ENCODE data around the gene DNHD1. TPM values are rescaled to one million over a fixed set of nuclear protein-coding genes. Genes with fewer than 3 reads are reported as not detected.

The DNHD1 gene
- total and polyA plus RNA-seq, 9 of the 15 experiments (the other 6 are each of a cell fraction or from before 2014, with no cell fraction given), result 0.82 to 9.7 (median 3.8) TPM

- TF ChIP-seq ZNF280B (CRISPR knock-in tag; IDR thresholded peaks at IDR 0.05) (no peak), ARID4B (CRISPR knock-in tag; IDR thresholded peaks at IDR 0.05) (peak; percentile 16; the same call in 1 of the 2 replicates), YY1 (IDR thresholded peaks at IDR 0.05; ENCODE audit: borderline replicate concordance in 1 of 3, control insufficient read depth in 1 of 3, extremely low read depth in 1 of 3, insufficient read depth in 3 of 3, insufficient read length in 1 of 3, insufficient replicate concordance in 2 of 3, low read depth in 1 of 3, low read length in 2 of 3) (peak in 1 of 3 experiments; percentile 18), ETV6 (IDR thresholded peaks at IDR 0.05; ENCODE audit: borderline replicate concordance in 1 of 2, low read depth in 2 of 2, low read length in 1 of 2) (no peak), ETV6 (CRISPR knock-in tag; IDR thresholded peaks at IDR 0.05; ENCODE audit: borderline replicate concordance) (no peak), PML (IDR thresholded peaks at IDR 0.05; ENCODE audit: low read length) (no peak), UBTF (IDR thresholded peaks at IDR 0.05; ENCODE audit: borderline replicate concordance in 1 of 2, low read depth in 2 of 2, low read length in 2 of 2) (no peak), CUX1 (CRISPR knock-in tag; IDR thresholded peaks at IDR 0.05) (no peak), SUPT5H (IDR thresholded peaks at IDR 0.05) (no peak)
Measured at GRCh38 chr11:6618117-6619003, 121.3 kb downstream of the DNHD1 start (continued).
